ENCODE results near the gene TSHZ1. TPM values are rescaled to one million over a fixed set of nuclear protein-coding genes. Genes with fewer than 3 reads are reported as not detected.

The TSHZ1 gene
- total and polyA plus RNA-seq, 12 donors, result 6.8 to 25.0 (median 16.0) TPM

GRCh38 chr18:75246721-75247610 lies 36.4 kb downstream of the TSHZ1 start:
- Histone ChIP-seq H3K27ac (peak overlapping the region; percentile 2 to 91 (median 76)), H3K4me3 (peak overlapping the region in 2 of 4 donors; percentile 32 to 55), H3K9me3 (replicated peaks in 1 of 3) (no peaks in the 10 kb centered on the region), H3K27me3 (no peaks in the 10 kb centered on the region), H3K36me3 (replicated peaks in 1 of 2) (no peaks in the 10 kb centered on the region), H3K4me1 (replicated peaks in 1 of 2) (peaks cover 15 to 53% of the 10 kb centered on the region in 2 donors)
- TF ChIP-seq, protein P1, sequence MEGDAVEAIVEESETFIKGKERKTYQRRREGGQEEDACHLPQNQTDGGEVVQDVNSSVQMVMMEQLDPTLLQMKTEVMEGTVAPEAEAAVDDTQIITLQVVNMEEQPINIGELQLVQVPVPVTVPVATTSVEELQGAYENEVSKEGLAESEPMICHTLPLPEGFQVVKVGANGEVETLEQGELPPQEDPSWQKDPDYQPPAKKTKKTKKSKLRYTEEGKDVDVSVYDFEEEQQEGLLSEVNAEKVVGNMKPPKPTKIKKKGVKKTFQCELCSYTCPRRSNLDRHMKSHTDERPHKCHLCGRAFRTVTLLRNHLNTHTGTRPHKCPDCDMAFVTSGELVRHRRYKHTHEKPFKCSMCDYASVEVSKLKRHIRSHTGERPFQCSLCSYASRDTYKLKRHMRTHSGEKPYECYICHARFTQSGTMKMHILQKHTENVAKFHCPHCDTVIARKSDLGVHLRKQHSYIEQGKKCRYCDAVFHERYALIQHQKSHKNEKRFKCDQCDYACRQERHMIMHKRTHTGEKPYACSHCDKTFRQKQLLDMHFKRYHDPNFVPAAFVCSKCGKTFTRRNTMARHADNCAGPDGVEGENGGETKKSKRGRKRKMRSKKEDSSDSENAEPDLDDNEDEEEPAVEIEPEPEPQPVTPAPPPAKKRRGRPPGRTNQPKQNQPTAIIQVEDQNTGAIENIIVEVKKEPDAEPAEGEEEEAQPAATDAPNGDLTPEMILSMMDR (IDR thresholded peaks at IDR 0.05), result no peak
- TF ChIP-seq POLR2A (IDR thresholded peaks at IDR 0.05), result no peak
- no peak for DNase-seq
- intact Hi-C loops (cut with DNase I), result loop anchor here in 1 of 2 donors (5.0 kb wide), 1 partner anchor 35 kb away; the partner anchor contains the start of gene TSHZ1
- WGBS, 4 donors, result 51 to 61% (median 57%) methylated on average over 10 of the region's 10 CpGs

DNA sequence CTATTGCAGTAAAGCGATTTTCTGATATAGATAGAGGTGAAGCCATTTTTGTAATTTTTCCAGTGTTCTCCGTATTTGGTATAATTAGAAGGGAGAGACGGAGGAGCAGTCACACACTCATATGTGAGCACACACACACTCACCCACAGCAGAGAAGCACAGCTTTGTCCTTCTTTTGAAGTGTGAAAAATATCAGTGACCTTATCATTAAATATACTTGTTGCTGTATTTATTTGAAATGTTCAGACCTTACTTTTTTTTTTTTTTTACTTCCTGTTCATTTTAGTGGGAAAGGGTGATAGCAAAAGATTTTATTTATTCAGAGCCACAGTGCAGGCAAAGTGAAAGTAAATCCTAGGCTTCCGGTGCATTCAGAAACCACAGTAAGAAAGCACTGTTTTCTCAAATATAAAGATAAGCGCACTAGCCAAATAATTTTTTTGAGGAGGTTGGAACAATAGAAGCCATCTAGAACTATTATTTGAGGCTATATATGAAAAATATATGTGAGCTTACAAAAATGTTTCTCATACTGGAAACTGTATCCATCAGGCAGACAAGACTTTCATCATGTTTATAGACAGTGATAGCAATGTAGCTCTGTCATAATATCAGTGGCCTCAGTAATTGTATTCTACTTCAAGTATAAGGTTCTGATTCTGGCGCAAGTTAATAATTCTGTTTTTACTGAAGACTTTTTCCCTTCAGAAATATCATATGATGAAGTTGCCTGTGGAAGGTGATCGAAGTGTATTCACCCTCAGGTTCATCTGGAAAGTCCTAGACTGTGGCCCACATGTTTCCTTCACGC lies 37.2 kb downstream of the TSHZ1 start:
- intact Hi-C loops (cut with DNase I), result loop anchor here in 1 of 2 donors (5.0 kb wide), 1 partner anchor 36 kb away; the partner anchor contains the start of gene TSHZ1
- peaks cover 19 to 61% of the 10 kb centered on the region in 2 donors for H3K4me1 ChIP-seq (replicated peaks in 1 of 2)

GRCh38 chr18:75248426-75249174 lies 38.0 kb downstream of the TSHZ1 start:
- H3K27ac ChIP-seq, result peak overlapping the region; percentile 32 to 91 (median 76)
- H3K4me3 ChIP-seq, result peak overlapping the region in 2 of 4 donors; percentile 32 to 55
- peaks cover 19 to 69% of the 10 kb centered on the region in 2 donors for H3K4me1 ChIP-seq (replicated peaks in 1 of 2)
- H3K36me3 ChIP-seq (replicated peaks in 1 of 2), result no peaks in the 10 kb centered on the region
- no peak for DNase-seq
- H3K9me3 ChIP-seq (replicated peaks in 1 of 3), result no peaks in the 10 kb centered on the region
- no peaks in the 10 kb centered on the region for H3K27me3 ChIP-seq
- intact Hi-C loops (cut with DNase I), result loop anchor here in 1 of 2 donors (5.0 kb wide), 1 partner anchor 36 kb away; the partner anchor contains the start of gene TSHZ1
- TF ChIP-seq, protein P1 (IDR thresholded peaks at IDR 0.05), result no peak
- TF ChIP-seq POLR2A (IDR thresholded peaks at IDR 0.05), result no peak
- WGBS, 4 donors, result 82 to 88% (median 85%) methylated on average over 18 to 20 of the region's 20 CpGs

More for the DNA sequence above, 37.2 kb downstream of the TSHZ1 start:
- no peak for DNase-seq
- Histone ChIP-seq H3K9me3 (replicated peaks in 1 of 3) (no peaks in the 10 kb centered on the region), H3K27ac (peak overlapping the region; percentile 32 to 91 (median 76)), H3K36me3 (replicated peaks in 1 of 2) (no peaks in the 10 kb centered on the region), H3K27me3 (no peaks in the 10 kb centered on the region), H3K4me3 (peak overlapping the region in 2 of 4 donors; percentile 32 to 55)
- 20 to 24% (median 22%) methylated on average over 8 of the region's 8 CpGs for WGBS, 4 donors
- TF ChIP-seq POLR2A (IDR thresholded peaks at IDR 0.05), result peak in 1 of 2 donors; percentile 36
- TF ChIP-seq, protein P1 (IDR thresholded peaks at IDR 0.05), result no peak
